ENCODE results near the gene PRDM1.

Gene PRDM1

DNA sequence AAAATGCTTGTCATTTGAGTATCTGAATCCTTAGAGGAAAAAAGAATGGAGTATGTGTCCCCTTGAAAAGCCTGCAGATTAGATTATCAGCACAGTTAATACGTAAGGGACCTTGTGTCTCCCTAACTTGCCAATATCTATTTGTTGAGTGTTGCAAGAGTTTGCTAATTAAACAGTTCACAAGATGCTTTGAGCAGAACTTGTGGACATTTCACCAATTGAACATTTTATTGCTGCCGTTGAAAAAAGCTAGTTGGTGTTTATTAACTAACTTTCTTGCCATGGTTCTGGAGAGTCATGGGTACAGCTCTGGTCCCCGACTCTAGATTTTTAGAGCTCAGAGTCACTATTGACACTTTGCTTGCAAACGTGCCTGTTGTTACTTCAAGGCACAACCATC is 30.6 kb upstream of the PRDM1 start:
- TF ChIP-seq, protein P1, sequence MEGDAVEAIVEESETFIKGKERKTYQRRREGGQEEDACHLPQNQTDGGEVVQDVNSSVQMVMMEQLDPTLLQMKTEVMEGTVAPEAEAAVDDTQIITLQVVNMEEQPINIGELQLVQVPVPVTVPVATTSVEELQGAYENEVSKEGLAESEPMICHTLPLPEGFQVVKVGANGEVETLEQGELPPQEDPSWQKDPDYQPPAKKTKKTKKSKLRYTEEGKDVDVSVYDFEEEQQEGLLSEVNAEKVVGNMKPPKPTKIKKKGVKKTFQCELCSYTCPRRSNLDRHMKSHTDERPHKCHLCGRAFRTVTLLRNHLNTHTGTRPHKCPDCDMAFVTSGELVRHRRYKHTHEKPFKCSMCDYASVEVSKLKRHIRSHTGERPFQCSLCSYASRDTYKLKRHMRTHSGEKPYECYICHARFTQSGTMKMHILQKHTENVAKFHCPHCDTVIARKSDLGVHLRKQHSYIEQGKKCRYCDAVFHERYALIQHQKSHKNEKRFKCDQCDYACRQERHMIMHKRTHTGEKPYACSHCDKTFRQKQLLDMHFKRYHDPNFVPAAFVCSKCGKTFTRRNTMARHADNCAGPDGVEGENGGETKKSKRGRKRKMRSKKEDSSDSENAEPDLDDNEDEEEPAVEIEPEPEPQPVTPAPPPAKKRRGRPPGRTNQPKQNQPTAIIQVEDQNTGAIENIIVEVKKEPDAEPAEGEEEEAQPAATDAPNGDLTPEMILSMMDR (IDR thresholded peaks at IDR 0.05; ENCODE audit: low read depth, low read length) = no peak
- no peaks in the 10 kb centered on the region for H3K36me3 ChIP-seq

DNA sequence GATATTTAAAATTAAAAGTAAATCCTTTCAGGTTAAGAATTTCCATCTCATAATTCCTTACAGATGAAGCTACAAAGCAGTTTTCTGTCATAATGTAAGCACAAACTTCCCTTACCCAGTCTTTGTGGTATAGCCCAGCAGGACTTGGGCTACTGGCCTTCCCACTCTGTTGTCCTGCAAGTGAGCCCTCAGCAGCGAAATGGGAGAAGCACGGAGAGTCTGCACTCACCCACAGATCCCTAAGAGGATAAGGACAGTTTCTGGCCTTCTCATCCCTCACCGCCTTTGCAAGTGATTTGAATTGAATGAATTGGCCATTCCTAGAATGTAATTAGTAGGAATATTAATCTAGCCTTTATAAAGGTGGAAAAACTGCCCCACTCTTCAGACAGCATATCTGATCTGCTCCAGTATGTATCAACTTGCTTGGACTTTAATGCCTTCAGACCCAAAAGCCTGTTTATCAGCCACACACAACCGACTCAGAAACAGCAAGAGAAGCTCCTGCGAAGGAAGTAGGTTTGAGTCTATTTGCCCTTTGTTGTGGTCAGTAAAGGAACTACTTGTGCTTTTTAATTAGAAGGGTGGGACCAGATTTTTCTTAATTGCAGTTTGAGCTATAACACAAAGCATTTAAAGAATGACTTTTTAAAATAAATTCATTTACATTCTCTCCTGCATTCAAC is 29.9 kb upstream of the PRDM1 start:
- no peak for DNase-seq
- H3K9me3 ChIP-seq = no peaks in the 10 kb centered on the region
- TF ChIP-seq, protein P1 (IDR thresholded peaks at IDR 0.05; ENCODE audit: low read depth, low read length) = no peak
- no peaks in the 10 kb centered on the region for H3K4me1 ChIP-seq
- no peak overlapping the region for H3K4me3 ChIP-seq (ENCODE audit: low read depth, low read length)
- no peaks in the 10 kb centered on the region for H3K27me3 ChIP-seq
- H3K36me3 ChIP-seq = no peaks in the 10 kb centered on the region

More for the DNA sequence above, 30.6 kb upstream of the PRDM1 start:
- no peaks in the 10 kb centered on the region for H3K4me1 ChIP-seq
- no peak for DNase-seq
- no peaks in the 10 kb centered on the region for H3K27me3 ChIP-seq
- H3K4me3 ChIP-seq (ENCODE audit: low read depth, low read length) = no peak overlapping the region
- H3K9me3 ChIP-seq = no peaks in the 10 kb centered on the region

DNA sequence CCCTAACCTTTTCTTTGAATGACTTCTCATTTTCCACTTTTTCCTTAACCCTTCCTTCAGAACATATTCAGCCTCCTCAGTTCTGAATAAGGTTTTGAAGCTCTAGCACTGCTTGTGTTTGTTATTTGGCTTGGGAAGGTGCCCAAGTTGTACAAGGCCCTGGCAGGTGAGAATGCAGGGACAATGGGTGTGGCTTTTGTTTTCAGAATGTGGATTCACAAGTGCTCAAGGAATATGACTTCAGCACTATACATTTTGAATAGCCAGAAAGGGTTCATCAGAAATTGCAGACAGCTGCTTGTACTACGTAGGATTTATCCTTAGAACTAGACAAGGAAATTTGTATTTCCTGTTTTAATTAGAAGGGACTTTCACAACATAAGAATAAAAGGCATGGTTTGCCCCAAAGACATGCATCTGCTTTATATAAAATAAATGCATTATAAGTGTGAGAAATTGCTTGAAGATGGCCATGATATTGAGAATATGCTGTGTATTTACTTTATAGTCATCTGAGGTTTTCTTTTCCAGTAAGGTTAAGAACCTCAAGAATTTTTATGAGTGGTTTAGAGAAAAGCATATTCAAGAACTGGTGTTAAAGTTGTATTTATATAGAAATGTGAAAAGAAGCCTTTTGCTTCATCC is 29.3 kb upstream of the PRDM1 start:
- TF ChIP-seq, protein P1 (IDR thresholded peaks at IDR 0.05; ENCODE audit: low read depth, low read length) = no peak
- H3K4me1 ChIP-seq = no peaks in the 10 kb centered on the region
- no peaks in the 10 kb centered on the region for H3K27me3 ChIP-seq
- no peaks in the 10 kb centered on the region for H3K36me3 ChIP-seq
- no peak for DNase-seq
- H3K9me3 ChIP-seq = no peaks in the 10 kb centered on the region
- no peak overlapping the region for H3K4me3 ChIP-seq (ENCODE audit: low read depth, low read length)

DNA sequence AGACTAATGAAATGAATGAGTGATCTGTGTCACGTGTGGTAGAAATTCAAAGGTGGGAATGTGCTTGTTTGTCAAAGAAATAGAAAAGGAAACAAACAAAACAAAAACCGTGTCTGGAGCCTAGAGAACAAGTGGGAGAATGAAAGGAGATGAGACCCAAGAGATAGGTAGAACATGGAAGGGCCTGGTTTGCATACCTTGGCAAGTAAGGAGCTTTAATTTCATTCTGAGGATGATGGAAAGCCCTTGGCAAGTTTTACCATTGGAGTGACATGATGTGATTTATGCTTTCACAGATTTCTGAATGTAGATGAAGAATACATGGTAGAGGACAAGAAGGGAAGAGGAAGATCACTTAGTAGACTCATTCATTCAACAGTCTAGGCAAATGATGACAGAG is 26.8 kb upstream of the PRDM1 start:
- DNase-seq = no peak

DNA sequence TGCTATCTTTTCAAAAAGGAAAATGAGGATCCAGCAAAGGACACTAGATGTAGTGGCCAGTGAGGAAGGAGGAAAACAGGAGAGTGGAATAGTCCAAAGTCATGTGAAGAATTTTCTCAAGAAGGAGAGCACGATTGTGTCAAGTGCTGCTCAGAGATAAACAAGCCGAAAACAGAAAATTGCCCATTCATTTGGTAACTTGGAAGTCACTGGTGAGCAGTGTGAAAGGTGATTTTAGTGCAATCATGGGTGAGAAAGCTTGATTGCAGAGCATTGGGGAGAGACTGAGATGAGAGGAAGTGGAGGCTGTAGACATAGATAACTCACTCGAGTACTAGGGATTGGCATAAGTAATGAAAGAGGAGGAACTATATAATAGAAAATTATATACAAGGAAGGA is 26.0 kb upstream of the PRDM1 start:
- TF ChIP-seq, protein P1 (IDR thresholded peaks at IDR 0.05; ENCODE audit: low read depth, low read length) = no peak
- Histone ChIP-seq H3K36me3 (no peaks in the 10 kb centered on the region), H3K27me3 (no peaks in the 10 kb centered on the region), H3K4me3 (ENCODE audit: low read depth, low read length) (no peak overlapping the region), H3K9me3 (no peaks in the 10 kb centered on the region), H3K4me1 (no peaks in the 10 kb centered on the region)
- DNase-seq = no peak

More for the DNA sequence above, 26.8 kb upstream of the PRDM1 start:
- Histone ChIP-seq H3K9me3 (no peaks in the 10 kb centered on the region), H3K4me1 (no peaks in the 10 kb centered on the region), H3K27me3 (no peaks in the 10 kb centered on the region), H3K36me3 (no peaks in the 10 kb centered on the region), H3K4me3 (ENCODE audit: low read depth, low read length) (no peak overlapping the region)
- TF ChIP-seq, protein P1 (IDR thresholded peaks at IDR 0.05; ENCODE audit: low read depth, low read length) = no peak

DNA sequence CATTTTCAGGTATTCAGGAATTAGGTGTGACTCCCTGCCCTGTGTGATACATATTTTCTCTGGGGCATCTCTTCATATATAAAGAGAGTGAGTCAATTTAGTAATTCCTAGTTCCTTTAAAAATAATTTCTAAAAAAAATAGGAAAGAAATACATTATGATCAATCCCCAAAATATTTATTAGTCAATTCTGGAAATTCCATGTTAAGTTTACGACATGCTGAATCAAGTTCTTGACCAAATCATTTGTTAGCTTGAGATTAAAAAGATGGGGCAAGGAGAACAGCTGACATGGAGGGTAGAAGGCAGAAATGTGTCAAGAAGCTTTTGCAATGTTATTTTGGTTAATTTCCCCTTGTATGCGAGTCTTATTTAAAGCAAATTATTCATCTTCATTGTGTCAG is 22.7 kb upstream of the PRDM1 start:
- TF ChIP-seq, protein P1 (IDR thresholded peaks at IDR 0.05; ENCODE audit: low read depth, low read length) = no peak
- no peaks in the 10 kb centered on the region for H3K27me3 ChIP-seq
- no peaks in the 10 kb centered on the region for H3K4me1 ChIP-seq
- no peak for DNase-seq
- no peaks in the 10 kb centered on the region for H3K36me3 ChIP-seq
- no peak overlapping the region for H3K4me3 ChIP-seq (ENCODE audit: low read depth, low read length)
- no peaks in the 10 kb centered on the region for H3K9me3 ChIP-seq

Measured in BE2C (cell line).